Measurements from ENCODE around the gene S100PBP.

Gene S100PBP

GRCh38 chr1:32886004-32886827, 68.8 kb downstream of the S100PBP start, which contains the start of gene HPCA:
TSS of gene HPCA (plus strand) at chr1:32886491. CDS start at chr1:32888899, 2,408 bp downstream.
- Histone ChIP-seq H3K36me3 (replicated peaks; ENCODE audit: insufficient read depth, low read length) (no peaks in the 10 kb centered on the region), H3F3A (ENCODE audit: insufficient read depth, low read length) (no peaks in the 10 kb centered on the region), H4K20me1 (ENCODE audit: insufficient read depth, low read length) (no peaks in the 10 kb centered on the region), H3K4me3 (ENCODE audit: low read length) (no peak within 1 kb of the TSS), H3K9me3 (replicated peaks; ENCODE audit: insufficient read depth, low read length) (no peaks in the 10 kb centered on the region), H3K79me2 (ENCODE audit: low read length) (no peaks in the 10 kb centered on the region), H3K4me2 (ENCODE audit: low read depth, low read length) (no peak within 1 kb of the TSS), H3K9me2 (replicated peaks; ENCODE audit: insufficient read depth, low read length) (no peaks in the 10 kb centered on the region), H3K27me3 (replicated peaks; ENCODE audit: insufficient read depth, low read length) (peaks cover 71% of the 10 kb centered on the region), H3K9ac (ENCODE audit: low read length) (no peak within 1 kb of the TSS), H3K27ac (ENCODE audit: low read length) (no peak within 1 kb of the TSS), H2AFZ (ENCODE audit: low read length) (no peak within 1 kb of the TSS), H3K4me1 (ENCODE audit: low read length) (no peaks in the 10 kb centered on the region)
- peak; percentile 28 for DNase-seq
- TF ChIP-seq EZH2 (optimal IDR thresholded peaks at IDR 0.05; ENCODE audit: low read depth, low read length), result no peak
- peak; percentile 53 for TF ChIP-seq CTCF (IDR thresholded peaks at IDR 0.05; ENCODE audit: low read length)

GRCh38 chr1:32886828-32887414, 69.5 kb downstream of the S100PBP start:
- no peaks in the 10 kb centered on the region for H3F3A ChIP-seq (ENCODE audit: insufficient read depth, low read length)
- no peaks in the 10 kb centered on the region for H4K20me1 ChIP-seq (ENCODE audit: insufficient read depth, low read length)
- H3K4me1 ChIP-seq (ENCODE audit: low read length), result no peaks in the 10 kb centered on the region
- H3K27ac ChIP-seq (ENCODE audit: low read length), result no peak overlapping the region
- no peaks in the 10 kb centered on the region for H3K79me2 ChIP-seq (ENCODE audit: low read length)
- DNase-seq, result no peak
- H3K9me3 ChIP-seq (replicated peaks; ENCODE audit: insufficient read depth, low read length), result no peaks in the 10 kb centered on the region
- H3K27me3 ChIP-seq (replicated peaks; ENCODE audit: insufficient read depth, low read length), result peaks cover 78% of the 10 kb centered on the region
- H3K4me3 ChIP-seq (ENCODE audit: low read length), result no peak overlapping the region
- TF ChIP-seq EZH2phosphoT487 (IDR thresholded peaks at IDR 0.05; ENCODE audit: low read length), result no peak
- TF ChIP-seq EZH2 (optimal IDR thresholded peaks at IDR 0.05; ENCODE audit: low read depth, low read length), result no peak
- TF ChIP-seq CTCF (IDR thresholded peaks at IDR 0.05; ENCODE audit: low read length), result no peak
- H3K9me2 ChIP-seq (replicated peaks; ENCODE audit: insufficient read depth, low read length), result no peaks in the 10 kb centered on the region
- H3K9ac ChIP-seq (ENCODE audit: low read length), result no peak overlapping the region
- H3K4me2 ChIP-seq (ENCODE audit: low read depth, low read length), result no peak overlapping the region
- H3K36me3 ChIP-seq (replicated peaks; ENCODE audit: insufficient read depth, low read length), result no peaks in the 10 kb centered on the region
- no peak overlapping the region for H2AFZ ChIP-seq (ENCODE audit: low read length)

GRCh38 chr1:32887623-32888022, 70.2 kb downstream of the S100PBP start:
- H3K9me3 ChIP-seq (replicated peaks; ENCODE audit: insufficient read depth, low read length), result no peaks in the 10 kb centered on the region
- no peaks in the 10 kb centered on the region for H4K20me1 ChIP-seq (ENCODE audit: insufficient read depth, low read length)
- H3K79me2 ChIP-seq (ENCODE audit: low read length), result no peaks in the 10 kb centered on the region
- H3K4me3 ChIP-seq (ENCODE audit: low read length), result no peak overlapping the region
- H3K4me1 ChIP-seq (ENCODE audit: low read length), result no peaks in the 10 kb centered on the region
- no peak overlapping the region for H3K4me2 ChIP-seq (ENCODE audit: low read depth, low read length)
- H3K27ac ChIP-seq (ENCODE audit: low read length), result no peak overlapping the region
- peaks cover 85% of the 10 kb centered on the region for H3K27me3 ChIP-seq (replicated peaks; ENCODE audit: insufficient read depth, low read length)
- H2AFZ ChIP-seq (ENCODE audit: low read length), result no peak overlapping the region
- no peak overlapping the region for H3K9ac ChIP-seq (ENCODE audit: low read length)
- H3K36me3 ChIP-seq (replicated peaks; ENCODE audit: insufficient read depth, low read length), result no peaks in the 10 kb centered on the region
- H3K9me2 ChIP-seq (replicated peaks; ENCODE audit: insufficient read depth, low read length), result no peaks in the 10 kb centered on the region
- no peak for TF ChIP-seq EZH2 (optimal IDR thresholded peaks at IDR 0.05; ENCODE audit: low read depth, low read length)
- TF ChIP-seq EZH2phosphoT487 (IDR thresholded peaks at IDR 0.05; ENCODE audit: low read length), result no peak
- no peak for TF ChIP-seq CTCF (IDR thresholded peaks at IDR 0.05; ENCODE audit: low read length)
- no peak for DNase-seq
- no peaks in the 10 kb centered on the region for H3F3A ChIP-seq (ENCODE audit: insufficient read depth, low read length)
